K562 (cell line): ENCODE measurements around the gene ASZ1. TPM values are rescaled to one million over a fixed set of nuclear protein-coding genes. Genes with fewer than 3 reads are reported as not detected.

ENCODE experiments used
- ATAC-seq: fragments of 200-7000 bp; cut with Tn5 transposase; 3 replicates; pipeline ENCODE4 v1.9.1; 2020; ENCODE audit warnings: moderate library complexity
- BruUV-seq: library from RNA; stranded (reverse); fragments of 400-500 nt; replicated peaks from 2 replicates; lab custom pipeline; 2021; lab: Mats Ljungman, UMichigan
- CTCF ChIA-PET: fragments of 300-600 bp; formaldehyde crosslinking; extraction: SDS; loops from one replicate; lab custom pipeline; 2021; ENCODE audit warnings: low intra/inter-chr PET ratio; lab: Yijun Ruan, JAX
- POLR2A ChIA-PET: fragments of 300-600, 350-650 bp; sonication (Branson Sonifier 250); formaldehyde crosslinking; extraction: SDS; loops from one replicate; lab custom pipeline; 2021; ENCODE audit warnings: antibody characterized with exemption, inconsistent platforms; lab: Yijun Ruan, JAX
- DNase-seq, 4 experiments: peaks; one replicate each; pipeline versions ENCODE4 v3.0.0 to v3.0.0-alpha.2; 2011 to 2018; ENCODE audit warnings: low spot score in 3 of 4, mixed read lengths in 3 of 4; ENCODE audit errors: extremely low read depth in 1 of 4
- FAIRE-seq: peaks from 2 replicates; lab custom pipeline; 2011; peaks lifted over from hg19 to GRCh38; lab: Jason Lieb, UNC
- H2AFZ ChIP-seq: 2 replicates; pipeline ENCODE4 v1.6.0; 2011; ENCODE audit warnings: low read depth, low read length, control low read depth, inconsistent platforms
- H3K27ac ChIP-seq: fragments of 200-600 bp; 3 replicates; pipeline ENCODE4 v1.8.0; 2011; ENCODE audit warnings: low read depth, mild to moderate bottlenecking, control low read depth, inconsistent platforms, low read length, moderate library complexity, mixed read lengths; ENCODE audit errors: extremely low read depth
- H3K27me3 ChIP-seq, 2 experiments: fragments of 300-600 bp in 1 of 2; 2 replicates in 1 of 2; 3 replicates in 1 of 2; pipeline versions ENCODE4 v1.6.0 to v1.8.0; 2011; ENCODE audit warnings: inconsistent platforms in 2 of 2, low read length in 2 of 2, mild to moderate bottlenecking in 1 of 2, mixed read lengths in 1 of 2, moderate library complexity in 1 of 2; ENCODE audit not compliant: control insufficient read depth in 2 of 2, insufficient read depth in 2 of 2
- H3K36me3 ChIP-seq: fragments of 300-600 bp; 3 replicates; pipeline ENCODE4 v1.8.0; 2011; ENCODE audit warnings: mild to moderate bottlenecking, low read length, inconsistent platforms; ENCODE audit not compliant: control insufficient read depth, insufficient read depth
- H3K4me1 ChIP-seq, 2 experiments: fragments of 200-600 bp in 1 of 2; replicated peaks in 1 of 2; 2 replicates in 1 of 2; 3 replicates in 1 of 2; pipeline versions ENCODE4 v1.5.1 to v1.8.0; 2011; ENCODE audit warnings: inconsistent platforms in 2 of 2, low read length in 2 of 2, mild to moderate bottlenecking in 1 of 2, mixed read lengths in 1 of 2, moderate library complexity in 1 of 2; ENCODE audit not compliant: control insufficient read depth in 2 of 2, insufficient read depth in 2 of 2
- H3K4me2 ChIP-seq: 2 replicates; pipeline ENCODE4 v1.6.1; 2011; ENCODE audit warnings: low read length, control low read depth, inconsistent platforms, mixed read lengths; ENCODE audit not compliant: insufficient read depth
- H3K4me3 ChIP-seq: fragments of 200-600 bp; sonication (generic), shearing (Covaris generic); 2 replicates; pipeline ENCODE4 v1.5.1; 2016; ENCODE audit warnings: control low read depth, inconsistent platforms
- H3K79me2 ChIP-seq: fragments of 200-600 bp; 3 replicates; pipeline ENCODE4 v1.8.0; 2011; ENCODE audit warnings: low read length, inconsistent platforms; ENCODE audit not compliant: control insufficient read depth, insufficient read depth
- H3K9ac ChIP-seq, 2 experiments: 2 replicates each; pipeline versions ENCODE4 v1.6.0 to v1.6.1; 2011; ENCODE audit warnings: low read depth in 2 of 2, low read length in 2 of 2, control low read depth in 1 of 2, inconsistent platforms in 1 of 2, mild to moderate bottlenecking in 1 of 2, mixed read lengths in 1 of 2; ENCODE audit not compliant: insufficient read depth in 1 of 2
- H3K9me1 ChIP-seq: one replicate; pipeline ENCODE4 v1.6.0; 2011; ENCODE audit warnings: inconsistent platforms, mild to moderate bottlenecking, low read length, moderate library complexity; ENCODE audit not compliant: control insufficient read depth, insufficient read depth
- H3K9me3 ChIP-seq: replicated peaks from 2 replicates; pipeline ENCODE4 v1.5.1; 2011; ENCODE audit warnings: low read depth, low read length, inconsistent platforms; ENCODE audit not compliant: control insufficient read depth, insufficient read depth
- H4K20me1 ChIP-seq: replicated peaks from 2 replicates; pipeline ENCODE4 v1.6.1; 2011; ENCODE audit warnings: low read length, inconsistent platforms, mixed read lengths; ENCODE audit not compliant: control insufficient read depth, insufficient read depth
- E2F1 ChIP-seq: sonication (generic); formaldehyde crosslinking; IDR thresholded peaks from 2 replicates; pipeline ENCODE4 v1.8.1; 2023; ENCODE audit warnings: mild to moderate bottlenecking, missing genetic modification reagents, moderate library complexity
- SP2 ChIP-seq: IDR thresholded peaks from 2 replicates; pipeline ENCODE4 v1.6.1; 2011; ENCODE audit warnings: mild to moderate bottlenecking, low read depth, low read length, moderate library complexity; ENCODE audit not compliant: poor library complexity, severe bottlenecking; ENCODE audit errors: extremely low read depth
- ZFX ChIP-seq: sonication (generic); formaldehyde crosslinking; IDR thresholded peaks from 2 replicates; pipeline ENCODE4 v1.8.0; 2022; ENCODE audit warnings: mild to moderate bottlenecking, missing genetic modification reagents, moderate library complexity
- WGBS: fragments of 100-300 bp; shearing (Covaris generic); methylation state at CpG from one replicate; pipeline ENCODE4 v1.1.6; 2016; ENCODE audit warnings: low coverage, mixed read lengths; ENCODE audit not compliant: insufficient coverage; ENCODE audit errors: missing lambda C conversion rate; 5-methylcytosine and 5-hydroxymethylcytosine counted together
- in situ Hi-C: fragments of 300-500 bp; cut with MboI; formaldehyde crosslinking; loops from 4 replicates; pipeline ENCODE4 v1.15.0; 2018; ENCODE audit warnings: inconsistent platforms, mixed read lengths
- intact Hi-C: fragments of 100-400 bp; cut with micrococcal nuclease; formaldehyde crosslinking; loops from 2 replicates; pipeline ENCODE4 v1.14.2; 2022
- polyA plus RNA-seq, 8 experiments: library from polyadenylated mRNA; depleted of rRNA in 4 of 8; stranded (reverse) in 5 of 8; unstranded in 3 of 8; fragments of >200 nt; fragmentation: Nextera tagmentation in 2 of 8; fragmentation: Illumina TruSeq in 1 of 8; extraction: Ambion mirVana in 2 of 8; extraction: Trizol in 1 of 8; gene quantifications; 2 replicates each; pipeline versions ENCODE4 v1.2.1 to v1.2.3, GENCODE V29; 2011 to 2014; ENCODE audit warnings: inconsistent platforms in 1 of 8, missing spikeins in 1 of 8
- total RNA-seq, 7 experiments: library from RNA; depleted of rRNA in 6 of 7; stranded (reverse); fragments of >200 nt in 6 of 7; fragmentation: Illumina TruSeq in 2 of 7; extraction: Trizol in 2 of 7; gene quantifications; 2 replicates each; pipeline versions ENCODE4 v1.2.1 to v1.2.3, GENCODE V29; 2011 to 2021; ENCODE audit warnings: low replicate concordance in 1 of 7

The ASZ1 gene
- total and polyA plus RNA-seq, 9 of the 15 experiments (the other 6 are each of a cell fraction or from before 2014, with no cell fraction given) = not detected

- FAIRE-seq = no peak
- H3K9me3 ChIP-seq = no peaks in the 10 kb centered on the region
- BruUV-seq = no TSS peak
- no peak overlapping the region for H2AFZ ChIP-seq
- no peak overlapping the region for H3K4me2 ChIP-seq
- ATAC-seq = no peak
- H3K9ac ChIP-seq = no peak overlapping the region
- H3K36me3 ChIP-seq = no peaks in the 10 kb centered on the region
- no peak for DNase-seq
- no peak for TF ChIP-seq SP2
- H3K79me2 ChIP-seq = no peaks in the 10 kb centered on the region
- no peaks in the 10 kb centered on the region for H3K27me3 ChIP-seq
- intact Hi-C loops (no loop called here), in situ Hi-C loops (no loop called here)
- H4K20me1 ChIP-seq = no peaks in the 10 kb centered on the region
- H3K9me1 ChIP-seq = no peaks in the 10 kb centered on the region
- CTCF ChIA-PET = no interaction called here
- H3K4me3 ChIP-seq = no peak overlapping the region
- no peaks in the 10 kb centered on the region for H3K4me1 ChIP-seq
- WGBS = 2% methylated on average over 3 of the region's 3 CpGs
- no peak overlapping the region for H3K27ac ChIP-seq
- POLR2A ChIA-PET = no interaction called here
These were observed 15.8 kb downstream of the ASZ1 start for GRCh38 chr7:117411539-117411938.

GRCh38 chr7:117408831-117409230 lies 18.5 kb downstream of the ASZ1 start:
- CTCF ChIA-PET = no interaction called here
- H3K27ac ChIP-seq = no peak overlapping the region
- no peak overlapping the region for H3K4me2 ChIP-seq
- ATAC-seq (no peak), DNase-seq (no peak), FAIRE-seq (no peak)
- no peaks in the 10 kb centered on the region for H3K79me2 ChIP-seq
- H3K27me3 ChIP-seq = no peaks in the 10 kb centered on the region
- H4K20me1 ChIP-seq = no peaks in the 10 kb centered on the region
- H3K9me1 ChIP-seq = no peaks in the 10 kb centered on the region
- no peak for TF ChIP-seq E2F1 (CRISPR knock-in tag)
- no peak for TF ChIP-seq ZFX (CRISPR knock-in tag)
- TF ChIP-seq, all 486 proteins: peak for 0
- Histone ChIP-seq H3K4me1 (no peaks in the 10 kb centered on the region), H2AFZ (no peak overlapping the region), H3K4me3 (no peak overlapping the region), H3K9me3 (no peaks in the 10 kb centered on the region), H3K36me3 (no peaks in the 10 kb centered on the region), H3K9ac (no peak overlapping the region)
- WGBS = 0% methylated on average over 1 of the region's 1 CpG
- no TSS peak for BruUV-seq
- POLR2A ChIA-PET = no interaction called here
- in situ Hi-C loops (no loop called here), intact Hi-C loops (loop anchor here (10.0 kb wide), 1 partner anchor 306 kb away; no protein-coding TSS in a partner anchor)
